ENCODE measurements around the gene HDAC4.

DNA sequence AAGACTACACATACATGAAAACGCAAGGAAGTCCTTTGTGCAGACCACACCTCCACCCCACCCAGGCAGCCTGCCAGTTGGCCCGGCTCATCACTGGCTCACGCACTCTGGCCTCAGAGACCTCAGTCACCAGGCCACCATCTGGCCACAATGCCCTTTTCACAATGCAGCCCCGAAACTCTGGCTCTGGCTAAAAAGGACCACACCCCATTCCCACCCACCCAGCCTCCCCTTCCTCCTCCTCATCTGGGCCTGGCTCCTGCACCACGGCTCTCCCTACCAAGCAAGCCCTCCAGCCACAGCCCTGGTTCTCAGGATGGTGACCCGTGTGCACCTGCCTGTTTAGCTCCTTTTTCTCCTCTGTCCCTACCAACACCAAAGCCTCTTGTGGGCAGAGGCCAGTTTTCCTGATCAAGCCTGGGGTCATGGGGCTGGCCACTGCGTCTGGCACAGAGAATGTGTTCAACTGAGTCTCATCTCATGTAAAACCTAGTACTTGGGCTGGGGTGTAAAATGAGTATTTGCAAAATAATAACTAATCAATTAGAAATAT lies 7.4 kb downstream of the HDAC4 start:
- TF ChIP-seq CTCF (IDR thresholded peaks at IDR 0.05 in 2 of 3, conservative IDR thresholded peaks at IDR 0.05 in 1 of 3; ENCODE audit: control insufficient read depth in 2 of 3, extremely low read depth in 1 of 3, insufficient read depth in 1 of 3, low read depth in 3 of 3, low read length in 3 of 3), result no peak
- TF ChIP-seq POLR2A (IDR thresholded peaks at IDR 0.05; ENCODE audit: low read depth, low read length), result no peak
- no peak for TF ChIP-seq BRCA1 (IDR thresholded peaks at IDR 0.05; ENCODE audit: low read depth, low read length)
- no peak for TF ChIP-seq SUPT20H (IDR thresholded peaks at IDR 0.05; ENCODE audit: borderline replicate concordance, control insufficient read depth, low read depth, low read length)
- TF ChIP-seq RELA (IDR thresholded peaks at IDR 0.05; ENCODE audit: borderline replicate concordance, partially characterized antibody), result no peak
- TF ChIP-seq, protein P1, sequence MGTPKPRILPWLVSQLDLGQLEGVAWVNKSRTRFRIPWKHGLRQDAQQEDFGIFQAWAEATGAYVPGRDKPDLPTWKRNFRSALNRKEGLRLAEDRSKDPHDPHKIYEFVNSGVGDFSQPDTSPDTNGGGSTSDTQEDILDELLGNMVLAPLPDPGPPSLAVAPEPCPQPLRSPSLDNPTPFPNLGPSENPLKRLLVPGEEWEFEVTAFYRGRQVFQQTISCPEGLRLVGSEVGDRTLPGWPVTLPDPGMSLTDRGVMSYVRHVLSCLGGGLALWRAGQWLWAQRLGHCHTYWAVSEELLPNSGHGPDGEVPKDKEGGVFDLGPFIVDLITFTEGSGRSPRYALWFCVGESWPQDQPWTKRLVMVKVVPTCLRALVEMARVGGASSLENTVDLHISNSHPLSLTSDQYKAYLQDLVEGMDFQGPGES (IDR thresholded peaks at IDR 0.05), result no peak
- no peak for TF ChIP-seq ATF3 (IDR thresholded peaks at IDR 0.05; ENCODE audit: borderline replicate concordance, extremely low read depth, low read depth, low read length)
- no peak for TF ChIP-seq YY1 (IDR thresholded peaks at IDR 0.05; ENCODE audit: low read depth, low read length)
- TF ChIP-seq EGR1 (IDR thresholded peaks at IDR 0.05; ENCODE audit: borderline replicate concordance in 1 of 2, low read depth in 2 of 2, low read length in 2 of 2), result no peak
- TF ChIP-seq RFX5 (IDR thresholded peaks at IDR 0.05; ENCODE audit: low read depth, low read length), result no peak
- TF ChIP-seq SIX5 (IDR thresholded peaks at IDR 0.05; ENCODE audit: low read depth, low read length, severe bottlenecking), result no peak
- TF ChIP-seq CREB1 (IDR thresholded peaks at IDR 0.05; ENCODE audit: low read depth), result no peak

All from GM12878 (cell line).